Measurements from ENCODE around the gene NXPH4.

Gene NXPH4

DNA sequence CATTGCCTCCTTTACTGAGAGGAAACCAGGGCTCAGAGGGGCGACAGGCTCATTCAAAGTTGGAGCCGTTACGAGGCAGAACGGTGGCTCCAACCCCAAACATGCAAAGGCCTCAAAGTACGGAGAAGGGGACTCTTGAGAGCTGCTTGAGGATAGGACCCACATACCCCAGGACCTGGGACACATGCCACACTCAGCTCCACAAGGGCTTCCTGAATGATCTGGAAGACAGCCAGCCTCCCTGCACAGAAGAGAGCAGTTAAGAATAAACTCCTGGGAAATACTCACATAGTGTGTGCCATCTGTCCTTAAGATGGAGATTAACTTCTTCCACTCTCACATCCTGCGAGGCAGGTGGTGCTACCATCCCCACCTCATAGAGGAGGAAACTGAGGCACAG, 26.6 kb upstream of the NXPH4 start:
- no peak overlapping the region for H3K4me3 ChIP-seq (ENCODE audit: low read length)
- DNase-seq (ENCODE audit: low read depth), result peak; percentile 37
- TF ChIP-seq, protein P1, sequence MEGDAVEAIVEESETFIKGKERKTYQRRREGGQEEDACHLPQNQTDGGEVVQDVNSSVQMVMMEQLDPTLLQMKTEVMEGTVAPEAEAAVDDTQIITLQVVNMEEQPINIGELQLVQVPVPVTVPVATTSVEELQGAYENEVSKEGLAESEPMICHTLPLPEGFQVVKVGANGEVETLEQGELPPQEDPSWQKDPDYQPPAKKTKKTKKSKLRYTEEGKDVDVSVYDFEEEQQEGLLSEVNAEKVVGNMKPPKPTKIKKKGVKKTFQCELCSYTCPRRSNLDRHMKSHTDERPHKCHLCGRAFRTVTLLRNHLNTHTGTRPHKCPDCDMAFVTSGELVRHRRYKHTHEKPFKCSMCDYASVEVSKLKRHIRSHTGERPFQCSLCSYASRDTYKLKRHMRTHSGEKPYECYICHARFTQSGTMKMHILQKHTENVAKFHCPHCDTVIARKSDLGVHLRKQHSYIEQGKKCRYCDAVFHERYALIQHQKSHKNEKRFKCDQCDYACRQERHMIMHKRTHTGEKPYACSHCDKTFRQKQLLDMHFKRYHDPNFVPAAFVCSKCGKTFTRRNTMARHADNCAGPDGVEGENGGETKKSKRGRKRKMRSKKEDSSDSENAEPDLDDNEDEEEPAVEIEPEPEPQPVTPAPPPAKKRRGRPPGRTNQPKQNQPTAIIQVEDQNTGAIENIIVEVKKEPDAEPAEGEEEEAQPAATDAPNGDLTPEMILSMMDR (conservative IDR thresholded peaks at IDR 0.05; ENCODE audit: low read length), result no peak

DNA sequence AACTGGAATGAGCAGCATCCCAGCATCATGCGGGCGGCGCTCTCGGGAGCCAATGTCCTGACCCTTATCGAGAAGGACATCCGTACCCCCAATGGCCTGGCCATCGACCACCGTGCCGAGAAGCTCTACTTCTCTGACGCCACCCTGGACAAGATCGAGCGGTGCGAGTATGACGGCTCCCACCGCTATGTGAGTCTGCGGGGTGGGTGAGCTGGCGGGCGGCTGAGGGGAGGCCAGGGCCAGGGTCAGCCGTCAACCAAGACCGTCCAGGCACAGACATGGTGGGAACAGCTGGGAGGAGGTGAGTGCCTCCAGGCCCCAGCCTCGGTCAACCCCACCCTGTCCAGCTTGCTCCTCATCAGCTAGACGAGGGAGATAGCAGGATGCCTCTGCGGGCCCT, 25.8 kb upstream of the NXPH4 start:
- no peak overlapping the region for H3K4me3 ChIP-seq (ENCODE audit: low read length)
- TF ChIP-seq, protein P1 (conservative IDR thresholded peaks at IDR 0.05; ENCODE audit: low read length), result no peak
- DNase-seq (ENCODE audit: low read depth), result no peak

DNA sequence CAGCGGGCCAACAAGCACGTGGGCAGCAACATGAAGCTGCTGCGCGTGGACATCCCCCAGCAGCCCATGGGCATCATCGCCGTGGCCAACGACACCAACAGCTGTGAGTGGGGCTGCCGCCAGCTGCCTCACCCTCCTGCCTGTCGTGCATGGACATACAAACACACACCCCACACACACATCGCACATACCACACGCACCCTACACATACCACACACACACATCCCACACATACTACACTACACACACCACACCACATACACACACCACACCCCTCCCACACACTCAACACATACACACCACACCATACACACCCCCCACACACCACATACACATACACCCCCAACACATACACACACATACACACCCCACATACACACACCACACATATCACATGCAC, 25.2 kb upstream of the NXPH4 start:
- peak; percentile 46 for DNase-seq (ENCODE audit: low read depth)
- TF ChIP-seq, protein P1 (conservative IDR thresholded peaks at IDR 0.05; ENCODE audit: low read length), result no peak
- no peak overlapping the region for H3K4me3 ChIP-seq (ENCODE audit: low read length)

- TF ChIP-seq, protein P1 (conservative IDR thresholded peaks at IDR 0.05; ENCODE audit: low read length), result no peak
- DNase-seq (ENCODE audit: low read depth), result no peak
- no peak overlapping the region for H3K4me3 ChIP-seq (ENCODE audit: low read length)
These were observed 23.7 kb upstream of the NXPH4 start for GRCh38 chr12:57192920-57193319.

GRCh38 chr12:57193706-57194245, 22.8 kb upstream of the NXPH4 start:
- no peak overlapping the region for H3K4me3 ChIP-seq (ENCODE audit: low read length)
- DNase-seq (ENCODE audit: low read depth), result no peak
- TF ChIP-seq, protein P1 (conservative IDR thresholded peaks at IDR 0.05; ENCODE audit: low read length), result no peak

DNA sequence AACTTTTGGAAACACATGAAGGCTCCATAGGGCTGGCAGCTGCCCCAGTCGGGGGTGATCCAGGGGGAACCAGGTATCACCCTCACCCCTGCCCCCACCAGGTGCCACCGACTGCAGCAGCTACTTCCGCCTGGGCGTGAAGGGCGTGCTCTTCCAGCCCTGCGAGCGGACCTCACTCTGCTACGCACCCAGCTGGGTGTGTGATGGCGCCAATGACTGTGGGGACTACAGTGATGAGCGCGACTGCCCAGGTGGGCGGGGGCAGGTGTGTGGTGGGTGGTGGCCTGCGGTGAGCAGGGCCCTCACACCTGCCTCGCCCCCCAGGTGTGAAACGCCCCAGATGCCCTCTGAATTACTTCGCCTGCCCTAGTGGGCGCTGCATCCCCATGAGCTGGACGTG, 22.3 kb upstream of the NXPH4 start:
- TF ChIP-seq, protein P1 (conservative IDR thresholded peaks at IDR 0.05; ENCODE audit: low read length), result no peak
- DNase-seq (ENCODE audit: low read depth), result no peak
- no peak overlapping the region for H3K4me3 ChIP-seq (ENCODE audit: low read length)

- no peak overlapping the region for H3K4me3 ChIP-seq (ENCODE audit: low read length)
- DNase-seq (ENCODE audit: low read depth), result no peak
- TF ChIP-seq, protein P1 (conservative IDR thresholded peaks at IDR 0.05; ENCODE audit: low read length), result no peak
These were observed 21.4 kb upstream of the NXPH4 start for GRCh38 chr12:57195186-57195585.
